ENCODE data around the gene ARMCX2. TPM values are rescaled to one million over a fixed set of nuclear protein-coding genes. Genes with fewer than 3 reads are reported as not detected.
"Not testable (repeated sequence)": the region's sequence is repeated elsewhere in the genome, so short reads cannot be mapped to it uniquely, and the experiment has no call there.

The ARMCX2 gene
- 100 to 1,000 TPM in 3 of 4 donors, 10 to 100 TPM in 1; 93.7 to 133 (median 108) TPM for polyA plus RNA-seq (ENCODE audit: insufficient read length in 4 of 4)

DNA sequence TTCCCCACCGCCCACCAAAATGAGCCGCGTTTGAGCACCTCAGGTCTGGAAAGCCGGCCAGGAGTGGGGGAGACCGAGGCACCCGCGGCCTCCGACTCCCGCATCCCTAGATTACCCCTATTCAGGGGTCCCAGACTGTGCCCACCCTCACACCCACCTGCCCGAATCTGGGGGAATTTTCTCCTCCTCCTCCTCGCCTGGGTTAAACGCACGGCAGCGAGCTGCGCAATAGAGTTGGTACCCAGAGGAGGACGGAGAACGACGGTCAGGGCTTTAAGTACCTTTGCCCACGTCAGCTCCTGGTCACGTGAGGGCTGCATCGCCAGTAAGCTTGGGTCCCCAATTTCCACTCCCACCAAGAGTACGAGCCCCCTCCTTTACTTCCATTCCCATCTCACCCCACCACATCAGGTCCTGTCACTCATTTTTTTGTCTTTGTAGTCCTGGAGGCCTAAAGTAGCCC, at the start of gene ARMCX2:
TSS of gene ARMCX2 (minus strand) at position 250 of the 463 bp plus-strand sequence. CDS start 2,262 bp downstream, outside the sequence.
- peak in 2 of 4 donors; percentile 38 to 45 for DNase-seq (ENCODE audit: low read depth in 4 of 4, low spot score in 3 of 4)

DNA sequence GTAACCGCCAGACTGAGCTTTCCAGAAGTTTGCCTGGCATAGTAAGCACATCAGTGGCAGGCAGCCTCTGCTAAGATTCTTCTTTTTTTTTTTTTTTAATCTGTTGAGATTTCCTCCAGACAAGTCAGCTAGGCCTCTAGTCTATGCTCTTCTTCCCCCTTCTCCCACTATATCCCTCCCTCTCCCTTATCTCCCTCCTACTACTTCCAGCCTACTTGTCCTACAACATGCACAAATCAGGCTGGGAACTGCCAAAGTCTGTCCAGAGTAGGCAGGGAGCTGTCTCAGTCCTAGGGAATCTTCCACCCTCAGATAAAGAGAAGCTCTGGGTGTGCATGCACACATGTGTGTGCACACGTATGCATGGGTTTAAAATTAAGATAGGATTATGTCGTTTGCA, 49.7 kb upstream of the ARMCX2 start:
- no peak for DNase-seq (ENCODE audit: low read depth in 4 of 4, low spot score in 3 of 4)

DNA sequence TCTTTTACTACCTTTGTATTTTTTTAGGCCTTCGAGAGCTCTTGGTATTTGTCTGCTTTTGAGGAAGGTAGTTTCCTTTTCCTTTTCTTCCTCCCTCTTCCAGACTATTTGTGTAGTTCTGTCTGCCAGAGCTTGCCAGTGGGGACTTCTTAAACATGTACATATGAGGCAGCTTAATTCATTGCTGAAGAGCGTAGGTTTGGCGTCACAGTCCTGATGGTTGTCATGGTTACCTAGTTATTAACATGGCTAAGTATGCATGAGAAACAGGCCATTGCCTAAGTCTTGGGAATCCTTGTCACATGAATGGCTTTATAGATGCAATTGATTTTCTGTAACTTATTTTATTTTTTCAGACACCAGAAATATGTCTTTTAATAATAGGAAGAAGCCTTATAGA, 48.5 kb upstream of the ARMCX2 start:
- DNase-seq (ENCODE audit: low read depth in 4 of 4, low spot score in 3 of 4) = no peak

DNA sequence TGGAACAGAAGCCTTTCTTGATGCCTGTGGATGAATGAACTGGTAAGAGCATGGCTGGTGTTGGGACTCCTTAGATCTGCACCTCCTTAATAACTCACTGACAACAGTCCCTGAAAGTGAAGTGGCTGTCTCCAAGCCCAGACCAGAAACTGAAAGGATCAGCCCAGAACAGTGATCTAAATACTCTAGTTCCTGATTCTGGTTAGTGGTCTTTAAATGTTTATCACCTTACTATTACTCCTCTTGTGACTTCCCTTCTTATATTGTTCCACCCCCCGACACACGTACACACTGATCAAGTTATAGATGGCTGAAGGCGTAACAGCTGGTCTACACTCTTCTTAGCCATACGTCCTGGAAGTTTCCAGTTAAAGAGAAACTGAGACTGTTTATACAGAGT, 33.8 kb upstream of the ARMCX2 start:
- no peak for DNase-seq (ENCODE audit: low read depth in 4 of 4, low spot score in 3 of 4)

DNA sequence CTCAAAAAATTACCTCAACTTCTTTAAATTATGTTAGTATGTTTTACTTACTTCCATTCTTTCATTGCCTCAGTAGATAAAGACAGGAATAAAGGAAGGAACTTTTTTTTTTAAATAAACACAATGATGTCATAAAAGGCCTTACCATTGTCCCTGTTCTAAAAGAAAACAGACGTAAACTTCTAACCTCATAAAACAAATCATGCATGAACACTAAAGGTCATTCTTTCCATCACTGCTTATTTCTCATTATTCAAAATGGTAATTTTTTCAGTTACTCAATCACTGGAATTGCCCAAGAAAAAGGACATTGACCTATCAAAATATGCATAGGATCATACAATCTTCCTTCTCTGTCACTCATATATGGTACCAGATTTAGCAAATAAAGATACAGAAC, 32.2 kb upstream of the ARMCX2 start:
- DNase-seq (ENCODE audit: low read depth in 4 of 4, low spot score in 3 of 4) = no peak

DNA sequence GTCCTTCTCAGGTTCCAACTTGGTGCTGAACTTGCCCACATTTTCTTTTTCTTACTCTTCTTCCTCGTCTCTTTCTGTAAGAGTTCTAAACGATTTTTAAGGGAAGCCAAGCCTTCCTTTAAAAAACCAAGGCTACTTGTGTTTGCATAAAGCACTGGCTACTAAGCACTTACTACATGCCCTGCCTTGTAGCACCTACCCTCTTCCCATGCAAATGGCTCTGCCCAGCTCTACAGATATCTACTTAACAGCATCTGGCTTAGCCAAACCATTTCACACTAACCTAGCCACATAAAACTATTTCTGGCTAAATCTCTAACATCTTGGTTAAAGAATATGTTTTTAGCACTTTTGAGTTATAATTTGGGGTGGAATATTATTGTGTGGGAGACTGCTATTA, 26.9 kb upstream of the ARMCX2 start:
- no peak for DNase-seq (ENCODE audit: low read depth in 4 of 4, low spot score in 3 of 4)

DNA sequence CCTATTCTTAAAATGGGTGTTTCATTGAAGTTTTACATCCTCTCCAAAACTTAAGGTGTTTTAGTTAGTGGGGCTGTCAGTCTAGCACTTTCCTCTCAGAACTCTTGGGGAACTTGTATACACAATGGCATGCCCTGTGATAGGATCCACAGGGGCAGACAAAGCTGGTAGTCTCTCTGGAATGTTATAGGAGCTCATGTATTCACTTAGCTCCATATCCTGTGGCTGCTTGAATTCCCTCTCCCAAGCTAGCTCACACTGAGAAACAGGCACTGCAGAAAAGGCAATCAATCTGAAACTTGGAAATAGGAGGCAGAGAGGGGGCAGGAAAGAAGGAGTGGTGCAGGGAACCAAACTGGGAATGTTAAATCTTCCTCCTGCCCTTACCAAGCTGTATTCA, 26.3 kb upstream of the ARMCX2 start:
- DNase-seq (ENCODE audit: low read depth in 4 of 4, low spot score in 3 of 4) = no peak

DNA sequence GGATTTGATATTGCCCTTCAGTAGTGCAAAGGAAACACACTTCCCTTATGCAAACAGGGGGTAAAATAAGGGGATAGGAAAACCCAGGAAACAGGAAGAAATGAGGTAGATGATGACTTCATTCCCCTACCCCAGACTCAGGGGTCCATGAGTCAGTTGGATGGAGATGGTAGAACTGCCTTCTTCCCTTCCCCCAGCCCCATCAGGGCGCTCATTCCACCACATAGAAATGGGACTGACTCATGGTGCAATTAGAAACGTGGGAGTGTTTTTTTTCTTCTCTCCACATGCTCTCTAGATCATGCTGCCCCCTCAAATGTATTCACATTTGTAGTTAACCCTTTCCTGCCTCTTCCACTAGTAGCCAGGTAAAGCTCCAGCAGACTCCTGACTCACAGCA, 23.1 kb upstream of the ARMCX2 start:
- no peak for DNase-seq (ENCODE audit: low read depth in 4 of 4, low spot score in 3 of 4)

DNA sequence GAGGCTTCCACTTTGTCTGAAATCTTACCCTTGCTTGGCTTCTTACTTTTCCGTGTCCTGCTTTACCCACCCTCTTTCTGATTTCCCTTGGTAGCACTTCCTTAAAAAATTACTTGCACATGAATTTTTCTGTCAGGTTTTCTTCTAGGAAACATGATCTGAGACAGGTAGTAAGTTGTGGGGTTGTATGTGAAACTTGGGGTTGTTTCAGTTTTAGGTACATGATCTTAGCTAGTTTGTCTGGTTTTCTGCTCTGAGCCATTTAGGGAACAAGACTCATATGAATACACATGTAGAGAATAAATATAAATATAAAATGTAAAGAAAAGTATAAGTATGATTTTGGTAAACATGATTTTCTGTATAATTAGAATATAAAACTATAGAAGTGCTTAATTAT, 17.4 kb upstream of the ARMCX2 start:
- no peak for DNase-seq (ENCODE audit: low read depth in 4 of 4, low spot score in 3 of 4)

DNA sequence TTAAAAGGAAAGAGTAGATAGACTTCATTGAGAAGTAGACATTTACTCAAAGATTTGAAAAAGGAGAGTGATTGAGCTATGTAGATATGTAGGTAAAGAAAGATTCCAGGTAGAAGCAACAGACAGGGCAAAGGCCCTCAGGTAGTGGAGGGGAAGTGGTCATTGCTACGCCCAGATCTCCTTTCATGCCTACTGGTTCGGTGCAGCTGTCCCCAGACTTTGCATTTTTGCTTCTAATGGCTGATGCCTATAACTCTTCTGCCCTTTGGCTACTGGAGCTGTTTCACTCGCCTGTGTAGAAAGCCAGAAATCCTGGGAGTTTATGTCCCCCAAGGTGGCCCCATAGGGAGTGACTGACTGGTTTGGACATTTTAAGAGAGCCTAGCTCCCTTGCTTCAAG, 16.9 kb upstream of the ARMCX2 start:
- no peak for DNase-seq (ENCODE audit: low read depth in 4 of 4, low spot score in 3 of 4)

DNA sequence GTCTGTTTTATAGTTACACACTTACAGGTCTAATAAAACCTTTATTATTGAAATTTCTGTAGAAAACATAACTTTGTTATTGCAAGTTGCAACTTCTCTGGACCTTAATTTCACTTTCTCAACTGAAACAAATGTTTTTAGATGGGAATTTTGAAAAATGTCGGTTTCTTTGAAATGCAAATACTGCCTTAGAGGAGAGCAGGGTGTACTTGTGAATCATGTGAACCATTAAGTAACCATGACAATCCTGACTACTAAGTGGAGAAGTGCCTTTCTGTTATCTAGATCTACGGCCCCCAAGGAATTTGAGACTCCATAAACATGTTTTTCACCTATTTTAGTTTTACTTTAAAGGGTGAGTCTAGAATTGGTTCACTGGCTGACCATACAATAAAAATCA, 8.5 kb upstream of the ARMCX2 start:
- DNase-seq (ENCODE audit: low read depth in 4 of 4, low spot score in 3 of 4) = no peak

DNA sequence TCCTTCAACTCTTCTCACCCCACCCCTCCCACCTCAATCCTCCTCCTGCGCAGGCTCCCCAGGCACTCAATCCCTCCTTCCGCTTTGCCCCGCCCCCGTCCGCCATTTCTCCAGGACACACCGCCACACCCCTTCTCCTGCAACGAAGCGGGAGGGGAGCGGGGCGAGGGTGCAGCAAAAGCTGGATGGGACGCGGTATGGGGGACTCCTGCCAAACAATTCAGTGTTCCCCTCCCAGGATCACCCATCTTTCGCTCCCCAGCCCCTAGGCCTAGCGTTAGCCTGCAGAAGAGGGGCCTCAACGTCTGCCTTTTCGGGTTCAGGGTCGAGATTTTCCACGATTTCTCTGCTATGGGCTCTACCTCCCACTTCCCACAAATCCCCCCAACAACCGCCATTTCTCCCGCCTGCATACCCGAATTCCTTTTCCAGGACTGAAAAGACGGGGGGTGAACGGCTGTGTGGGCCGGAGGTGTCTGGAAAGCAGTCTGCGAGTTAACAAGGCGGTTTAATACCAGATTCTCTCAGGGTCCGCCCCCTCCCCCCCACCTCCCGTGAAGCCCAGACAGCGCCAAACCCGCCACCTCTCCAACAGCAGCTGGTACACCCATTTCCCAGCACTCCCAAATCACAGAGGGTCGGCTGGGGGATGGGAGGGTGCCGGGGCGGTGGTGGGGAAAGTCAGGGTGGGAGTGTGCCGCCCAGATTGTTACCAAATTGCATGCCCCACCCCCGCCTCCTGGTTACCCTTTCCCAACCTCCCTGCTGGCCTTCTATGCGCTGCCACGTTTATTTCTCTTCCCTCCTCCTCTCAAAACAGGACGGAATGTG, 774 bp downstream of the ARMCX2 start:
- DNase-seq (ENCODE audit: low read depth in 4 of 4, low spot score in 3 of 4) = peak in 2 of 4 donors; percentile 41 to 46

DNA sequence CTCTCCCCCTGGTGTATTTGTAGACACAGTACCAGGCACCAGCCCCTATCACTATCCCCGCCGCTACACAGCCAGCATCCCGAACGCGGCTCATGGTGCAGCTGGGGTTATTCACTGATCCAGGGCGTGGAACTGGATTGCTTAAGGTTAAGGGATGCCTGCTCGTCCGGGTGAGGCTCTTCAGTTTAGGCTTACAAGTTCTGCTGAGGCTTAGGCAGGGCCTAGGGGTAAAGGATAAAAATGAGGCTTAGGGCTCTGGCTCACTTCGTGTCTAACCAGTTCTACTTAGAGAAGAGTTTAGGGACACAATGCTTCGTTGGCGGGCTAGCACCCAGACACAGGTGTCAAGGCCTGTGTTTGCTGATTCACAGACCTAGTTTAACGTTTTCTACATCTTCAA, 2.2 kb downstream of the ARMCX2 start:
- DNase-seq (ENCODE audit: low read depth in 4 of 4, low spot score in 3 of 4) = no peak

DNA sequence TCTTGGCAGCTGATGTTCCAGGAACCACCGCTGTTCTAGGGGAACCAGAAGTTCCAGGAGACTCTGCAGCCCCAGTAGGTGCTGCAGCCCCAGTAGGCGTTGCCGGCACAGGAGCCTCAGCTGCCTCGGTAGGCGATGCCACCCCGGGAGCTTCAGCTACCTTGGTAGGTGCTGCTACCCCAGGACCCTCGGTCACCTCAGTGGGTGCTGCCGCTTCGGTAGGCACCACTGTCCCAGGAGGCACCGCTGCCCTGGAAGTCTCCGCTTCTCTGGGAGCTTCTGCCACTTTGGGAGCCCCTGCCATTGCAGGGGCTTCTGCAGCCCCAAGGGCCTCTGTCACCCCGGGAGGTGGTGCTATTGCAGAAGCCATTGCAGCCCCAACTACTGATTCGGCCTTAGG, 2.8 kb downstream of the ARMCX2 start:
- DNase-seq (ENCODE audit: low read depth in 4 of 4, low spot score in 3 of 4) = no peak

DNA sequence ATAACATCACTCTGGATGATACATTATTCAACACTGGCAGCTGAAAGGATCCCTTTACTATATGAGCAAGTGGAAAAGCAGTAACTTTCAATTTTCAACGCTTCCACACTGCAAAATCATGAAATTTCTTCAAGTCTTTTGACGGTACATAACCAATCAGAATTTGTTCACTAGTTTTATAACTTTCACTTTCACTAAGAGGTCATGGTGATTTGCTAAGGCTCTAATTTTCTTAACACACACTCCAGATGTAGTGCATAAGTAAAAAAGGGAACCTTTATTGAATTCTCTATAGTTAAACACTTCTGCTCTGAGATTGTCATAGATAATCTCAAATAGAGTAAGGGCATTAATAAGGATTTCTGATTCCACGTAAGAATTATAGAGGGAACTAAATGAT, 4.1 kb downstream of the ARMCX2 start:
- no peak for DNase-seq (ENCODE audit: low read depth in 4 of 4, low spot score in 3 of 4)

DNA sequence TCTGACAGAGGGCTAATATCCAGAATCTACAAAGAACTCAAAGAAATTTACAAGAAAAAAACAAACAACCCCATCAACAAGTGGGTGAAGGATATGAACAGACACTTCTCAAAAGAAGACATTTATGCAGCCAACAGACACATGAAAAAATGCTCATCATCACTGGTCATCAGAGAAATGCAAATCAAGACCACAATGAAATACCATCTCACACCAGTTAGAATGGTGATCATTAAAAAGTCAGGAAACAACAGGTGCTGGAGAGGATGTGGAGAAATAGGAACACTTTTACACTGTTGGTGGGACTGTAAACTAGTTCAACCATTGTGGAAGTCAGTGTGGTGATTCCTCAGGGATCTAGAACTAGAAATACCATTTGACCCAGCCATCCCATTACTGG, 11.9 kb downstream of the ARMCX2 start:
- DNase-seq (ENCODE audit: low read depth in 4 of 4, low spot score in 3 of 4) = not testable (repeated sequence)

DNA sequence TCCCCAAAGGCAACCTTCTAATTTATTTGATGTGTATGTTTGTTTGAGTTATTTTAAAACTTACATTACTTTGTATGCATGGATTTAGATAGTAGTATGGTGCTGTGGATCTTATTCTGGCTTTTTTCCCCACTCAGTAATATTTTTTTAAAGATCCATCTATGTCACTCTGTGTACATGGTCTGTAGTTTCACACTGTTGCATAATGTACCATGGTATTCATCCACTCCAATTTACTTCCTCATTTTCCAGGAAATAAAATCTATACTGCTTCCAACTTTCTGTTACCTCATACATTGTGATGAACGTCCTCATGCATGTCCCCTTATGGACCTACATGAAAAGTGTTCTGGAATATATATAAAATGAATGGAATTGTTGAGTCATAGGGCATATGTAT, 17.6 kb downstream of the ARMCX2 start:
- no peak for DNase-seq (ENCODE audit: low read depth in 4 of 4, low spot score in 3 of 4)

DNA sequence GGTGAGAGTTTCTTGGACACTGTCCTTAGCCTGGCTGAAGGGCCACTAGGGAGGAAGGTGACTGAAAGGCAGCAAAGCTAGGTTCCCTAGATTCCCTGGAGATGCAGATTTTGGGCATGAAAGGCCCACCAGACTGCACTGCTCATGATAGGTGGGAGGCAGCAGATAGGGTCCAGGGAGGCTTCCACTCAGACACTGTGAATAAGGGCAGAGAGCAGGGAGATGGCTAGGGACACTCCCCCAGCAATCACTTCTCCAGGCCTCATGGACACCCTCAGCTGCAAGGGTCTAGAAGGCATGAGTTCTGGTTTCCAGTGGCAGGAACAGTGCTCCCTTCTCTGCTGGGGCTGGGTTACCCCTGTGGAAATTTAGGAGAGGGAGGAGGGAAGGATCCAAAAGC, 20.1 kb downstream of the ARMCX2 start:
- DNase-seq (ENCODE audit: low read depth in 4 of 4, low spot score in 3 of 4) = no peak

DNA sequence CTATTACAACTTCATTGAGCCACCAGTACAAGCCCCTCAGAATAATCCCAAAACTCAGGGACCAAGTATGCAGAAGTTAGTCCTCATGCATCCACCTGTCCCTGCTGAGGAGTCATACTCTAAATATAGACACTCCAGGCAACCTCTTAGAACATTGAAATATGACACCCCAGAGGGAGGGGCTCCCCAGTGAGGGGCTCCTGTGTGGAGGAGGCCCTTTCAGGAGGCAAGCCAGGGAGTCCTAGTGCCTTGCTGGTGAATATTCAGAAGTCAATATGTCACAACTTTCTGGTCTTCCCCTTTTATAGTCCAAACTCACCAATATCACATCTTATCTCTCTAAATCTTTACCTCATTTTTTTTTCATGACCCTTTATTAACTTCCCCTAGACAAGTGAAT, 40.3 kb downstream of the ARMCX2 start:
- DNase-seq (ENCODE audit: low read depth in 4 of 4, low spot score in 3 of 4) = no peak

DNA sequence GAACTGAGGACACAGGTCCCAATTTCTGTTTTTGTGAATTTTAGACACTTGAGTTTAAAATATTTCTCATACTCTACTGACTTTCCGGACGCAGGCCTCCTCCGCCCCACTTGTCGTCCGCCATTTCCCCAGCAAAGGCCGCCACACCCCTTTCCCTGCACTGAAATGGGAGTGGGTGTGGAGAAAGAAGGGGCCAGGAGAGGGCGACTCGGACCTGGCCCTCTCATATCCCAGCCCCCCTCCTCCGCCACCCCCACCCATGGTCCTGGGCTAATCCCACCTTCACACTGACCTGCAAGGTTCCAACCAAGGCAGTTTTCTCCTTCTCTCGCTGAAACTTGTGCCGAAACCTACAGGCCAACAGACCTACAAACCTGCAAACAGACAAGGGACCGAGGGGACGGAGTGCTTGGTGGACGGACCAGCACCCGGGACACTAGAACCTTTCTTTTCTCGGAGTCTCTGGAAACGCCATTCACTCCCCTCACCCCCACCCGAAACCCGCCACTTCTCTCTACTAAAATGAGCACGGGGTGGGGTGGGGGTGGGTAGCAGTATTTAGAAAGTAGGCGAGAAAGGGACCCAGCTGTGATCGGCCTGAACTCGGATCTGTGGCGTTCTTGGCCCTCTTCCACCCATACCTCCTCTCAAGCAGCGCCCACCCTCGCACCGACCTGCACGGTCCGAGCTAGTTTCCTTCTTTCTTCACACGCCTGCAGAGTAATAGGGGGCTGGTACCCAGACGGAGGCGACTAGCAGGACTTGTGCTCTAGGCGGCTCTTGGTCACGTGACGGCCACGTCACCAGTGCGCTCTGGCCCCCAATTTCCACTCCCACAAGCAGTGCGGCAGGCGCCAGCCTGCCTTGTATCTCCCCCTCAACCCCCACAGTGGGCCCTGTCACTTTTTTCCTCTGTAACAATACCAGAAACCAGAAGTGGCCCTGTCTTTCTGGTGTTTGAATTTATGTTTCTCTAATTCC, 42.1 kb downstream of the ARMCX2 start, which contains the start of gene ARMCX6:
TSS of gene ARMCX6 (minus strand) at position 790 of the 981 bp plus-strand sequence. CDS start 1,380 bp downstream, outside the sequence.
- DNase-seq (ENCODE audit: low read depth in 4 of 4, low spot score in 3 of 4) = peak in 3 of 4 donors; percentile 53 to 68 (median 66)

DNA sequence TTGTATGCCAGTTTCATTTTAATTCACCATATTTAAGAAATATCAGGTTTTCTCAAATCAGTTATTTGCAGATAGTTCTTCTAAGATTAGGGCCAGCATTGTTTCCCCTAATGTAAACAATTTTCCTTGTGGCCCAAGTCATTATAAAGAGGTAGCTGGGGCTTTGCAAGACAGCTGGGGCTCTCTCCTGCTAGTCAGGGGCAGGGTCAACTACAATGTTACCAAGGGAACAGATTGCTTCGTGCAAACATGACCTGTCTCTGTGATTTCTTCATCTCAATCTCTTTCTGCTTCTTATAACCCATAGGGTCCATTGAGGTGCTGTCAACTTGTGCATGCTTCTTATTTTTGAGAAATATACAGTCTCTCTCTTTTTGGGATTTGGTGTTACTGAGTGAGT, 53.9 kb downstream of the ARMCX2 start:
- no peak for DNase-seq (ENCODE audit: low read depth in 4 of 4, low spot score in 3 of 4)

Data from left renal pelvis (tissue), 4 donors.